Stimulated activated CD4-positive, alpha-beta T cell treated with anti-CD3 and anti-CD28 coated beads, TNF-alpha, amount 100 ng/mL, for 1 hour (primary cell): Measurements from ENCODE around the gene SYT11.
"Not testable (repeated sequence)": the region's sequence is repeated elsewhere in the genome, so short reads cannot be mapped to it uniquely, and the experiment has no call there.

ENCODE experiments used
- DNase-seq, 3 donors: peaks; one replicate each; pipeline ENCODE4 v3.0.0-alpha.2; 2020; ENCODE audit warnings: low read depth in 3 of 3, low spot score in 1 of 3

Gene SYT11

DNA sequence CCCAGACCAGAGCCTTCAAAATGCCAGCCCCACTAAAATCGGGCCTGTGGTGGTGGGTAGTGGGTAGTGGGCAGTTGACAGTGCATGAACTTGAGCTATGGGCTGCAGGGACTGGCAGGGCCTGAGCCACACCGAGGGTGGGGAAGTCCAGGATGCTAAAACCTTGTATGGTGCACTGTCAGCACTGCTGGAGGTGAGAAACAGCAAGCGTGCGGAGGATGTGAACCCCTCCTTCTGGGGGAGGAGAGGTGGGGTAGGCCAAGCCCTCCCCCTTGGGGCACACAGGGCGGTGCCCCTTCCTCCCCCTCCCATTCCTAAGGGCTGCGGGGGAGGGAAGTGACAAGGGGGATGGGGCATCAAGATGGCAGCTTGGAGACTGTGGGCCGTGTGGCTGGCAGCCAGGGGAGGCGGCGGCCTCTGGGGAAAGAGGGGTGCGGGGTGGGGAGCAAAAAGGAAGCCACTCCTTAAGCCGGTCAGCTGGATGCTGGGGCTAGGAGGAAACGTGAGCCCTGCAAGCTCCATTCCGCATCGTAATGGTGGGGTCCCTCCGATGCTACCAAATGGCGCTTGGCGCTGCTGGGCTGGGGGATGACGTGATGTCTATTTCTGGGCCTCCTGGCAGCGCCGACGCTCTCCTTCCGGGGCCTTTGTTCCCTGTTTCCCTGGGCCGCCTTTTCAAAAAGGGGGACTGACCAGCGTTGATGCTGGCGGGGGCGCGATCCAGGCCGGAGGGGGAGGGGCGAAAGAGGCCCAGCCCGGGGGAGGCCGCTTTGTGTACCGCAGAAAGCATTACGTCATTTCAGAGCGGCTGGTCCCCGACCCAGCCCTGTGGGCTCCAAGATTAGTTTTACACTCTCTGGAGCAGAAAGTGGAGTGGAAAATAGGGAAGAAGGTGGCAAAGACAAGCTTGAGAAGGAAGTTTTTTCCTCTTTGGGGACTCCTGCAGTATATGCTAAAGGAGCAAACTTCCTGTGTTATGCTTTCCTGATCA, 809 bp downstream of the SYT11 start:
- peak in 2 of 3 donors; percentile 8 to 10 for DNase-seq

DNA sequence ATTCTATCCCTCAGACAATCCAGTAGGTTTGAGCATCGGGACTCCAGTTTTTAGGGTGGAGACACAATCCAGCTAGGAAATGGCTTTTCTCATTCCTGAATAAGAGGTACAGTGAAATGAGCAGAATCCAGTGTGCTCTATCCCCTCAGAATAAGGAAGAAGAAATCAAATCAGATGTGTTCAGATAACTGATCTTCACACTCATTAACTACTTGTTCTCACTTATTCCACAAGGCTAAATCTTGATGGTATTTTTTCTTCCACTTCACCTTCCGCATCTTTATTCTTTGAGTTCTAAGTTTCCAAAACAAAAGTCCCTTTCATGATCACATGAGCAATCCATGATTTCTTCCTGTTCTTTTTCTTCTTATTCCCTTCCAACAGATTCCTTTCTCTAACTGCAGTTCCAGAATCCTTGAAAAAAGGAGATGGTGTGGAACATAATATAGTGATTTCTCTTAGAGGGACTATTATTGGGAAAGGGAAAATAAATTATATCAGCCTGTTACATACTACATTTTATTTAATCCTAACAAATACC, 1.7 kb downstream of the SYT11 start:
- DNase-seq = no peak

DNA sequence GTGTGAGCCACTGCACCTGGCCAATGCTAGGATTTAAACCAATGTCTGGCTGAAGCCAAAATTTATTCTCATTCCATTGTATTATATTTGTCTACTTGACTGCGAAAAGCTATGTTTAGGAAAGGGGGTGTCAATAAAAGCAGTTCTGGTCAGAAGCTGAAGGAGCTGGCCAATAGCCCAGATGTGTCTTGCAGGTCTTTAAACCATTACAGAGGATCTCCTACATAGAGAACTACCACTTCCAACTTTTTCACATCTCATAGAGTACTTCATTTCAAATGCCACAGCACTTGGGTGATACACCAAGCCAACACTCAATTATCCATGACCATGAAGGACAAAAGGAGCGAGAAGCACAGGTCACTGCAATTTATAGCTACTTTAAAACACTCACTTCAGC, 2.5 kb downstream of the SYT11 start:
- DNase-seq = no peak

DNA sequence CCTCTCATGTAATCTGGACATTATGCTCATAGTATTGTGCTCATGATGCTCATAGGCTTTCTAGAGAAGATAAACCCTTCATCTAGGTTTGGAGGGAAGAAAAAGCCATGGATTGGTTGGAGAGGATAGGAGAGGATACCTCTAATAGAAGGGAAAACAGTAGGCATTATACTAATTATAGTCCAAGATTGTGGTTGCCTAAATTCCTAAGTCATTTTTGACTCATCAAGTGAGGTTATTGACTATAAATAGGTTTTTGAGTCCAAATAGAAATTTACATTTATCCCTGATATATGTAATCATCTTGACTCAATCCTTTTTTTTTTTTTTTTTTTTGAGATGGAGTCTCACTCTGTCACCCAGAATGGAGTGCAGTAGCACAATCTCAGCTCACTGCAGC, 5.0 kb downstream of the SYT11 start:
- DNase-seq = no peak

DNA sequence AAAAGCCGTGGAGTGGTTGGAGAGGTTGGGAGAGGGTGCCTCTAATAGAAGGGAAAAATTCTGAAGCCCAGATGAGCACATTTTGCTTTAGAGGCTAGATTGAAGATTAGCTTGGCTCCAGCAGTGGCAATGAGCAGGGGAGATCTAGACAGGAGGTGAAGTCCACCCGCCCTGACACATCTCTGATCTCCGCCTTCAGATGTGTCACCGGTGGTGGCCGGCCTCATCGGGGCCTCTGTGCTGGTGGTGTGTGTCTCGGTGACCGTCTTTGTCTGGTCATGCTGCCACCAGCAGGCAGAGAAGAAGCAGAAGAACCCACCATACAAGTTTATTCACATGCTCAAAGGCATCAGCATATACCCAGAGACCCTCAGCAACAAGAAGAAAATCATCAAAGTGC, 8.4 kb downstream of the SYT11 start:
- no peak for DNase-seq

DNA sequence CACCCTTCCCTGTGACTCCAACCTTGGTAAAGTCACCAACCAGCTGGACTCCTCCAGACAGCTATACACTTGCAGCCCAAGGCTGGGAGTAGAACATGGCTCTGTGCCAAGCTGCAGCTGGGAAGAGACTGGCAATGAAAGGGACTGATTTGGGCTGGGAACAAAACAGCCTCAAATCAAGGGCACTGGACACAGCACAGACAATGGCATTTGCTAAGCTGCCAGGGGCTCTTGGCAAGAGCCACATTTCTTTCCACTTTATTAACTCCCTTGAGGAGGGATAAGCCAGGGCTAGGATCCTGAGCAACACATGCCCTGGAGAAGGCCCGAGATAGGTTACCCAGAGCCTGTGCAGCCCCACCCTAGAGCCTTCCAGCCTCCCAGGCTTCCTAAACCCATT, 12.0 kb downstream of the SYT11 start:
- no peak for DNase-seq

DNA sequence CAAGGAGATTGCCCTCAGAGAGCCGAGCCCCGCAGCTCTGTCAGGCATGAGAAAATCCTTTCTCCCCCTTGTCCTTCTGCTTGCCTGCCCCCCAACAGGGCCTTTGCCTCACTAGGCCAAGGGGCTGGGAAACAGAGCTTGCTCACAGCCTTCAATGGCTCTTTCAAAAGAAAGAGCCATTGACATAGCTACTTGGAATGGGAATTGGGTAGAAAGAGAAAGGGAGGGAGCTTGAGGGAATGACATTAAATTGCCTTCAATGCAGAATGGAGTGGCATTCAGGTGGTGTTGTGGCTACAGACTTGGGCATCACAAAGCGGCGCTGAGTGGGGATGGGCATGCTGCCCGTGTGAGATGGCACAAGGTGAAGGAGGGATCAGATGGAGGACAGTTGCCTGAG, 13.2 kb downstream of the SYT11 start:
- DNase-seq = no peak

DNA sequence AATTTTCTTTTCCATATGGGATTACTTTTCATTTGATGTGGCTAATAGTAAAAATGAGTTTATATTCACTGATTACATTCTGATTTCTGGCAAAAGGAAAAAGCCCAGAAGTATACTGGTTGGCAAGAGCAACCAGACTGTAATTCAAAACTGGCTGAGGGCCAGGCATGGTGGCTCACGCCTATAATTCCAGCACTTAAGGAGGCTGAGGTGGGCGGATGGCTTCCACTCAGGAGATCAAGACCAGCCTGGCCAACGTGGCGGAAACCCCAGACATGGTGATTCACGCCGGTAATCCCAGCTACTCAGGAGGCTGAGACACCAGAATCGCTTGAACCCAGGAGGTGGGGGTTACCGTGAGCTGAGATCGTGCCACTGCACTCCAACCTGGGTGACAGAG, 14.5 kb downstream of the SYT11 start:
- no peak for DNase-seq

DNA sequence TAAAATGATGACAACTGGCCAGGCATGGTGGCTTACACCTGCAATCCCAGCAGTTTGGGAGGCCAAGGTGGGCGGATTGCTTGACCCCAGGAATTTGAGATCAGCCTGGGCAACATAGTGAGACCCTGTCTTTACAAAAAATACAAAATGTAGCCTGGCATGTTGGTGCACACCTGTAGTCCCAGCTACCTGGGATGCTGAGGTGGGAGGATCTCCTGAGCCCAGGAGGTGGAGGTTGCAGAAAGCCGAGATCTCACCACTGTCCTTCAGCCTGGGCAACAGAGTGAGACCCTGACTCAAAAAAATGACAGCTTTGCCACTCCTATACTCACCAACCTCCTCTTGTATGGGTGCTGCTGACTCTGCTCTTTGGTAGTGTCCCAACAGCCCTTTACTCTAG, 18.6 kb downstream of the SYT11 start:
- no peak for DNase-seq

DNA sequence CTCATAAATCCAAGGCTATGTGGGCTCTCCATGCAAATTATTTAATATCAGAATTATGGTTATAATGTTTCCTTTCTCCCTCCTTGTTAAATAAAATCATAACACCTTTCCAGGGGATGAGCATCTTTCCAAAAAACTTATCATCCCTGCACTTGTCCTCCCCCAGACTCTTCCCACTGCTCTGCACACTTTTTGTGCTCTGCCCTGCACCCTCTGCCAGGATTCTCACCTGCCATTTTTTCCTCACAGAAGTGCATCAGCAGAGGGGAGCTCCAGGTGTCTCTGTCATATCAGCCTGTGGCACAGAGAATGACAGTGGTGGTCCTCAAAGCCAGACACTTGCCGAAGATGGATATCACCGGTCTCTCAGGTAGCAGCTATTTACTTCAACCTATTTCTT, 20.9 kb downstream of the SYT11 start:
- no peak for DNase-seq

DNA sequence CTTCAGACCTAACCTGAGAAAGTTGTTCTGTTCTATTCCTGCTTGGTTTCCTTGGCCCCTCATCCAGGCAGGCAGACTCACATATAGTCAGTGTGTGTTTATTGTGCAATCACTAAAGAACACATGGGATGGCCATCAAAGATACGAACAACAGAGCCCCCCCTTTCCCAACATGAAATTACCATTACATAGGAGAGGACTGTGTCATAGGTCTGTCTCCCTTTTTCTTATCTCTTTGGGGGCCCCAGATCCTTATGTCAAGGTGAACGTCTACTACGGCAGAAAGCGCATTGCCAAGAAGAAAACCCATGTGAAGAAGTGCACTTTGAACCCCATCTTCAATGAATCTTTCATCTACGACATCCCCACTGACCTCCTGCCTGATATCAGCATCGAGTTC, 21.6 kb downstream of the SYT11 start:
- no peak for DNase-seq

DNA sequence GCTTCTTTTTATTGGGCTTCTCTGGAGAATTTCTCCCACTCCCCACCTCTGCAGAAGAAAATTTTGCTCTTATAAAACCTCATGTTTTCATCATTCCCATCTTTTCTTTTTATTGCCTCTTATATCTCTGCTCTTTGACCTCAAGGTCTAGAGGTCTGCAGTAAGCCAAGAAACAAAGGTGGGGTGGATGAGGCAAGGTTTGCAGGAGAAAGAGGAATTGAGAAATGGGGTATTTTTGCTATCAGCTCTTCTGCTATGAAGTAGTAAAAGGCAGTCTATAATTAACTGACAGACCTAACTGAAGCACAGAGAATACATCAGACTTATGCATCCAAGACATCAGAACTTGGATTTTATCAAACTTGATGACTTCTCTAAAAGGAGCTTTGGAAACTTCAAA, 22.9 kb downstream of the SYT11 start:
- no peak for DNase-seq

DNA sequence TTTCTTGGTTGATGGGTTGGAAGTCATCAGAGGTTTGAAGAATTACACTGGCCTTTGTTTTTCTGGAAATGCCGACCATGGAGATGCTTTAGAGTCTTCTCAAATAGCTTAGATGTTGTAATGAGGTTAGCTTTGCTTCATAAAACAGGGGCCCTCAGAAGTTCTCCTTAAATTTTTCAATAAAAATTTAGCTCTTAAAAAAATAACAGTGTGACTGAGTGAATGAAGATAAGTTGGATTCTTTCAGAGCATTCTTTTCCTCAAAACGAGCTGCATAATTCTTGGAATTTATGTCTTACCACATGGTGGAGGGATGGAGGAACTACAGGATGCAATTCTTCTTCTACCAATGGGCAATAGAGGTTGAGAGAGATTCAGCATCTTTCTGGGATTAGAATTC, 23.4 kb downstream of the SYT11 start:
- no peak for DNase-seq

DNA sequence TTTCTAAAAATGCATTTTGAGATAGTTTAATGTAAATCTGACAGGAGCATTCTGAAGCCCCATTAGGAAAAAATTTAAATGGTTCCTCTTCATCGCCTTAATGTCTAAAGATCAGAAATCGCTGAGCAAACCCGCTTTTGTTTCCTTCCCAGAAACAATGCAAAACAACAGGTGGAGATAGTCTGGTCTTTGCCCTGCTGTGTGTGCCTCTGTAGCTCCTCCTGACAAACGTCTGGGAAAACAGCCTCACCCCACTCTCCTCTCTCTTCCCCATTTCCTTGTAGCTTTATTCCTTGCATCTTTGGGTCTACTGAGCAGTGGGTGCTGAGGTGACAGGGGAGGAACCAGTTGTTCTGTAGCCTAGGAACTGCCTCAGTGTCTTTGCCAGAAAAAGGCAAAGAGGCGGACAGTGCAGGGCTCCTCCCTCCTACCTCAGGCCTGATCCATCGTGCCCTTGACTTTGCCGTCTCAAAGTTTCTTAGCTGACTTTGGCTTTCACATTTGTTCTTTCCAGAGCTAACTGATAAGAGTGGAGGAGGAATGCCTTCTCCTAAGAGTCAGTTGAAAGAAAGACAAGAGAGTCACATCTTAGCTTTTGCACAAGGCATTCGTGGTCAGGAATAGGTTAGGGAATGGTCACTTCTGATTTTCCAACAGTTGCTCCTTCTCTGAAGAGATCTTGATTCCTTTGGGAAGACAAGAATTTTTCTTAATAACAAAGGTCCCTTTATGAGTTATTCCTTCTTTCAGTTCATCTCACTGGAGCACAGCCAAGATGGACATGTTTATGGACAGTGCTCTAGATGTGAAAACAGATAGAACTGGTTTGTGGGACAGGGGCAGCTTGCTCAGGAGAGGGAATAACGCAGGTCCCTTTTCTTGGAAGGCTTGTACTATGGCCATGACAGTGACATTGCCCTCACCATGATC, 24.9 kb downstream of the SYT11 start:
- no peak for DNase-seq

DNA sequence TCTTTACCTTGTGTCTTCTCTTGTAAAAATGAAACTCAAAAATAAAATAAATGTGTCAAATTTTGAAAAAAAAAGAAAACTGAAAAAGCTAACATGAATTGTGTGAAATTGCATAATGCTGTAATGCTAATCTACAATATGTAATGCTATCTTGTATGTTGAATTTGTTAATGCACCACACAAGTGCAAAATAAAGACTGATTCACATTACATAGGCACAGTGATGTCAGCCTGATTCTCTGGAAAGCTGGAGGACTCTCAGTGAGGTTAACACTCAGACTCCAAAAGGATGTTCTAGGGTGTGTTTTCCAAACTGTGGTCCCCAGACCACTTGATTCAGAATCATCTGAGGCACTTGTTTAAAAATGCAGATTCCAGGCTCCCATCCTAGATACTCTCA, 25.6 kb downstream of the SYT11 start:
- no peak for DNase-seq

DNA sequence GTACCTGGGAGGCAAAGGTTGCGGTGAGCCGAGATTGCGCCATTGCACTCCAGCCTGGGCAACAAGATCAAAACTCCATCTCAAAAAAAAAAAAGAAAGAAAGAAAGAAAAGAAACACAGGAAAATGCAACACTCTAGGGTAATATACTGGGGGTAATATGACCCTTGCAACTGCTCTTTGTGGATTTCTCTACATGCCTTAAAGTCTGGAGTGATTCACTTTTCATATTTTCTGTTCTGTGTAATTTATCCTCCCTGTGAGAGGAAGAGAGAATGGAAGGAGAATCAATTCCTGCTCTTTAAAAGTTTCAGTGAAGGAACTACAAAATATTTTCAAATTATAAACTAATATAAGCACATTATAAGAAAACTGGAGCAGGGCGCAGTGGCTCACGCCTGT, 29.1 kb downstream of the SYT11 start:
- no peak for DNase-seq

DNA sequence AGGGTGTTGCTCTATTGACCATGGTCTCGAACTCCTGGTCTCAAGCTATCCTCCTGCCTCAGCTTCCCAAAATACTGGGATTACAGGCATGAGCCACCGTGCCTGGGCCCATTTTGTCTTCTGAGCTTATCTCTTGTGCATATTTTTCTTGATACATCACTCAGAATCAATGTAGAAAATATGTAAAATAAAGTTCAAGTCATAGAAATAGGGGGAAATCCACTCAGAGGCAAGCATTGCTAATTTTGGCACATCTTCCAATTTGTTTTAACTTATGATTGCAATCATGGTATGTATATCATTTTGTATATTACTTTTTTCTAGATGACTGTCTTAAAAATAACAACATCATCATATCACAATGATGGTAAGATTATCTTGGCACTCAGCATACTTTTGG, 30.2 kb downstream of the SYT11 start:
- no peak for DNase-seq

DNA sequence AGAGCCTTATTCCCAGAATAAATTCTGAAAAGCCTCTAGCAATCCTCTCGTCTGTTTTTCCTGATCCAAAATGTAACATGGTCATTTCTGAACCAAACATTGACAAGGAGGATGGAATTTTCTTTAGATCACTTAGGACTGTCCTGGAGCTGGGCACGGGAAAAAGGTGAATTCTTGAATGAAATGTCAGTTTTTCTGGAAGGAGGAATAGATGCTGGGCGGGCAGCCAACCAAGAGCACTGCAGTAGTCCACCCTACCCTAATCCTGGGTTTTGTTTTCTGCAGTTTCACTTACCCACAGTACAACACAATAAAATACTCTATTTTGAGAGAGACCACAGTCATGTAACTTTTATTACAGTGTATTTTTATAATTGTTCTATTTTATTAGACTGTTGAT, 30.9 kb downstream of the SYT11 start:
- no peak for DNase-seq

DNA sequence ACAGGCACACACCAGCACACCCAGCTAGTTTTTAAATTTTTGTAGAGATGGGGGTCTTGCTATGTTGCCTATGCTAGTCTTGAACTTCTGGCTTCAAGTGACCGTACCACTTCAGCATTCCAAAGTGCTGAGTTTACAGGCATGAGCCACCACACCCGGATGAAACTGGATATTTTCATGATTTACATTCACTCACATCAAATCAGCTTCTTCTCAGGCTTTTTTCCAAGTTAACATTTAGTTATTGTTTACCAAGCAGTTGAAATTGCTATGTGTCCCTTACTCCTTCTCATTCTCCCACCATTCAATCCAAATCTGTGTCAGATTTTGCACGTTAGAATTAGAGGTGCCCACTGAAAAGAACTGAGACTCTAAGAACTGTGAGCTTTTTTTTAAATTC, 33.4 kb downstream of the SYT11 start:
- DNase-seq = no peak

DNA sequence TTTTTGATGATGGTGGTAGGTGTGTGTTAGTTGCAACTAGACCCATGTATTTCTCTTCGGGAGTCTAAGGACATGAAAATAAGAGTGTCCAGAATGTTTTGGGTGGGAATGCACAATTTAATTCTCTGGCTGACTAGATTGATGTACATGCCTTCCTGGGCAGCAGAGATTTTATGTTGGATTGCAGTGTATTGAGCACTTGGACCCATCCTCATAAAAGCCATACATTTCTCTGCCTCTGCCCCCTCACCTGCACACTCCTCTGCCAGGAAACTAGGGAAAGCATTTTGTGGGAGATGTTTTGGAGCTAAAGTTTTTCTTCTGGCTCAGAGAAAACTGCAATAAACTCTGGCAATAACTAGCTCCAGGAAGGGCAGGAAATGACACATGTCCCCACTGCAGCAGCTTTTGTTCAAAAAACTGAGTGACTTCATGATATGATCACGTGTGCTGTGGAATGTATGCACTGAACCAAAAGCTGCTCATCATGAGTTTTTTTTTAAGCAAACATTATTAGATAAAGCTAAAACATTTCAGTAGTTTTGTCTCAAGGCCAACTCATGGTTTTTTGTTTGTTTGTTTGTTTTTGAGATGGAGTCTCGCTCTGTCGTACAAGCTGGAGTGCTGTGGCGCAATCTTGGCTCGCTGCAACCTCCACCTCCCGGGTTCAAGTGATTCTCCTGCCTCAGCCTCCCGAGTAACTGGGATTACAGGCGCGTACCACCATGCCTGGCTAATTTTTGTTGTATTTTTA, 34.2 kb downstream of the SYT11 start:
- DNase-seq = no peak

DNA sequence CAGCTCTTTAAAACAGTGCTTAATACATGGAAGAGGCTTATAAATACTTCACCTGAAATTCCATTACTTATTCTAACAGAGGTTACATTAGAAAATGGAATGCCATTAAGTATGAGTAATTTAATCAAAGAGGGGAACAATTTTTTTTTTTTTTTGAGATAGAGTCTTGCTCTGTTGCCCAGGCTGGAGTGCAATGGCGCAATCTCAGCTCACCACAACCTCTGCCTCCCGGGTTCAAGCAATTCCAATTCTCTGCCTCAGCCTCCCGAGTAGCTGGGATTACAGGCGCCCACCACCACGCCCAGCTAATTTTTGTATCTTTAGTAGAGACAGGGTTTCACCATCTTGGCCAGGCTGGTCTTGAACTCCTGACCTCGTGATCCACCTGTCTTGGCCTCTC, 36.2 kb downstream of the SYT11 start:
- not testable (repeated sequence) for DNase-seq
